HG02852 (cell line): Measurements from ENCODE around the gene CSRNP3.

Source experiments
- ATAC-seq: cut with Tn5 transposase; IDR thresholded peaks from one replicate; pipeline ENCODE4 v1.9.1; 2021; ENCODE audit warnings: mild to moderate bottlenecking, moderate library complexity; ENCODE audit not compliant: unreplicated experiment

Gene CSRNP3

GRCh38 chr2:165467921-165468320, 1.6 kb upstream of the CSRNP3 start:
- no peak for ATAC-seq

GRCh38 chr2:165470361-165470760, 863 bp downstream of the CSRNP3 start:
- no peak for ATAC-seq

- ATAC-seq, result no peak
These were observed 2.0 kb downstream of the CSRNP3 start for GRCh38 chr2:165471349-165471950.

GRCh38 chr2:165472922-165473321, 3.4 kb downstream of the CSRNP3 start:
- no peak for ATAC-seq

GRCh38 chr2:165474619-165475276, 5.2 kb downstream of the CSRNP3 start:
- ATAC-seq, result no peak

GRCh38 chr2:165475277-165476004, 5.9 kb downstream of the CSRNP3 start:
- ATAC-seq, result no peak

- no peak for ATAC-seq
These were observed 10.4 kb downstream of the CSRNP3 start for GRCh38 chr2:165479856-165480255.

GRCh38 chr2:165494573-165494972, 25.1 kb downstream of the CSRNP3 start:
- no peak for ATAC-seq

GRCh38 chr2:165497659-165498317, 28.3 kb downstream of the CSRNP3 start:
- ATAC-seq, result no peak

GRCh38 chr2:165499131-165499530, 29.6 kb downstream of the CSRNP3 start:
- ATAC-seq, result no peak

- ATAC-seq, result no peak
These were observed 30.5 kb downstream of the CSRNP3 start for GRCh38 chr2:165500001-165500400.

- no peak for ATAC-seq
These were observed 31.3 kb downstream of the CSRNP3 start for GRCh38 chr2:165500816-165501215.

GRCh38 chr2:165505514-165505913, 36.0 kb downstream of the CSRNP3 start:
- no peak for ATAC-seq

- no peak for ATAC-seq
These were observed 39.4 kb downstream of the CSRNP3 start for GRCh38 chr2:165508927-165509326.

- ATAC-seq, result no peak
These were observed 44.0 kb downstream of the CSRNP3 start for GRCh38 chr2:165513479-165513878.

GRCh38 chr2:165518611-165519010, 49.1 kb downstream of the CSRNP3 start:
- no peak for ATAC-seq

GRCh38 chr2:165522719-165523118, 53.2 kb downstream of the CSRNP3 start:
- ATAC-seq, result no peak

GRCh38 chr2:165524720-165525119, 55.2 kb downstream of the CSRNP3 start:
- ATAC-seq, result no peak

GRCh38 chr2:165528691-165529090, 59.2 kb downstream of the CSRNP3 start:
- no peak for ATAC-seq

- no peak for ATAC-seq
These were observed 59.6 kb downstream of the CSRNP3 start for GRCh38 chr2:165529130-165529529.

GRCh38 chr2:165533331-165533730, 63.8 kb downstream of the CSRNP3 start:
- no peak for ATAC-seq

GRCh38 chr2:165535471-165535870, 66.0 kb downstream of the CSRNP3 start:
- no peak for ATAC-seq
